ENCODE measurements around the gene VSTM2B. TPM values are rescaled to one million over a fixed set of nuclear protein-coding genes. Genes with fewer than 3 reads are reported as not detected.

The VSTM2B gene
- total RNA-seq, 3 donors from 2014 or later, result not detected

DNA sequence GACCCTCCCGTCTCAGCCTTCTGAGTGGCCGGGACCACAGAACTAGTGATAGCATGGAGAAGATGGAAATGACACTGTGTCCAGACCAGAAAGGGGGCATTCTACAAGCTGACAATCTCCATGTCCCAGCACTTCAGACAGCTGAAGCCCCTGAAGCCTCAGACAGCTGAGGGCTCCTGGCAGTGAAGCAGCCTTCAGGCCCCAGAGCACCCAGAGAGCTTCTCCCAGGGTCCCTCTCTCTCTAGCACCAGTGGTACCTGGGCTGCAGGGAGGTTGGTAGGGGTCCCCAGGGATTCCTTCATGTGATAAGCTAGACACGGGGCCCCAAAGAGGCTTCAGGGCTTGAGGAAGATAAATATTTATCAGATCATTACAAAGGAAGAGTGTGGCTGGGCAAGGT, 72.7 kb downstream of the VSTM2B start:
- Mint-ChIP-seq H3K36me3 (ENCODE audit: insufficient read depth) (no peaks in the 10 kb centered on the region), H3K4me3 (no peak overlapping the region), H3K27me3 (ENCODE audit: low read depth) (peaks cover 24% of the 10 kb centered on the region), H3K9me3 (no peaks in the 10 kb centered on the region), H3K4me1 (ENCODE audit: low read depth) (no peaks in the 10 kb centered on the region)
- ATAC-seq (no peak), DNase-seq (no peak)

DNA sequence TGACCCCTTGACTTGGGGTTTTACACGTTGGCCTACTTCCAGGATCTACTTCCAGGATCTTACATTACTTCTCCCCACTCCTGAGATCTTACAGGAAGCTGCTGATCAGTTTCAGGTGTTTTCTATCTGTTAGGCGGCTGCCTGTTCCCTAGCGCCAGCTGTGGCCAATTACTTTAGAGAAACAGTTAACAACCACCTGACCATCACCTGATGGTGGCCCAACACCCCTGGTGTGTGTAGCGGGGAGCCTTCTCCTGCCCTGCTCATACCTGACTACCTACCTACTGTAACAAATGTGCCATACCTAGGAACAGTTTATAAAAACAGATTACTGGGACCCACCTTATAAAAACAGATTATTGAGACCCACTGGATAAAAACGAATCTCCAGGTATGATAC, 77.5 kb downstream of the VSTM2B start:
- Mint-ChIP-seq H3K4me1 (ENCODE audit: low read depth) (peaks cover 16% of the 10 kb centered on the region), H3K27me3 (ENCODE audit: low read depth) (no peaks in the 10 kb centered on the region), H3K9me3 (no peaks in the 10 kb centered on the region), H3K36me3 (ENCODE audit: insufficient read depth) (no peaks in the 10 kb centered on the region), H3K4me3 (no peak overlapping the region)
- ATAC-seq, result no peak
- no peak for DNase-seq

DNA sequence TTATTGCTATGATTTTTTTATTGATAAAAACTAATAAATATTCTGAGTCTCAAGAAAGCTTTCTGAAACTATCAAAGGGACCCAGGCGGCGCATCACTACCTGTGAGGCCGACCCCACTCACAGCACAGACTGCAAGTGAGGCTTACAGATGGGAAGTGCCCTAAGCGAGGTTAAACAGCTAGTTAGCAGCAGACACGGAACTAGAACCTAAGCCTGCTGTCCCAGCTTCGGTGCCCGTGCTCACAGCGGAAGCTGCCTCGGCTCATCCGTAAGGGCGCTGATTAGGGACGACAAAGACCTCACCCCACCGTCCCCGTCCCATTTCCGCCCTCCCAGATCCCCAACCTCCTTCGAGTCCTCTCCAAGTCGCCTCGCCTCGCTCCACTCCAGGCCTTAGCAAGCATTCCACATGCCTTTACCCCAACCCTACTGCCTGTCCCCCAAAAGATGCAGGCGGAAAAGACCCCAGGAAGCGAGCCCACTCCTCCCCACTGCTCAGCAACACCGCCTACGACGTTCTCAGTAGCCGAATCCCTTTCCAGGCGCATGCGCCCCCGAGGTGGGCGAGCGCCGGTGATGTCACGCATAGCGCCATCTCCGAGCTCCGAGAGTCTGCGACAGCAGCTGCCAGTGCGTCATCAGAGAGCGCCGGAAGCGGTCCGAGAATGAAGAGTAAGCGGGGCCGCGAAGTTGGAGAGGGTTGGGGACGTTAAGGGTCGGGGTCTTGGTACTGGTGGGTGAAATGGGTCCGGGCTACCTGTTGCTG, 80.0 kb downstream of the VSTM2B start, which contains the start of gene POP4:
Gene POP4, plus strand, starts transcription at position 631 of the 767 bp plus-strand sequence. Its CDS starts 36 bp downstream, at position 667.
- DNase-seq, result peak; percentile 98
- H3K9me3 Mint-ChIP-seq, result no peaks in the 10 kb centered on the region
- H3K27me3 Mint-ChIP-seq (ENCODE audit: low read depth), result no peaks in the 10 kb centered on the region
- peak; percentile 84 to 86 for ATAC-seq
- H3K4me3 Mint-ChIP-seq, result peak within 1 kb of the TSS; percentile 99
- H3K36me3 Mint-ChIP-seq (ENCODE audit: insufficient read depth), result peaks cover 15% of the 10 kb centered on the region
- H3K4me1 Mint-ChIP-seq (ENCODE audit: low read depth), result peaks cover 23% of the 10 kb centered on the region

DNA sequence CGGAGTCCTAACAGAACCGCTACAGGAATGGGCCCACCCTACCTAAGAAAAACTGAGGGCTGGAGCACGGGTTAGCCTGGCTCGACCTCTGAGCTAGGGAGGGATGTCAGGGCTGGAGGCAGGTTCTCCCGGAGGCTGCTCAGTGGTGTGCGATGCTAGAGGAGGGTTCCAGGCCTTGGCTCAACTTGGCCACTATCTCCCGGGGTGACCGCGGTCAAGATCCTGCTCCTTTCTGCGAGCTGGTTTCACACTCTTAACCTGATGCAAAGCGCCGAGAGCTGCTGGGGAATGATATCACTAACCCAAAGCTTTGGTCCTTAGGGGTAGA, 80.6 kb downstream of the VSTM2B start:
- no peak for DNase-seq
- Mint-ChIP-seq H3K4me3 (peak overlapping the region; percentile 99), H3K36me3 (ENCODE audit: insufficient read depth) (peaks cover 16% of the 10 kb centered on the region), H3K9me3 (no peaks in the 10 kb centered on the region), H3K4me1 (ENCODE audit: low read depth) (peaks cover 27% of the 10 kb centered on the region), H3K27me3 (ENCODE audit: low read depth) (no peaks in the 10 kb centered on the region)
- ATAC-seq, result peak; percentile 27 to 46

DNA sequence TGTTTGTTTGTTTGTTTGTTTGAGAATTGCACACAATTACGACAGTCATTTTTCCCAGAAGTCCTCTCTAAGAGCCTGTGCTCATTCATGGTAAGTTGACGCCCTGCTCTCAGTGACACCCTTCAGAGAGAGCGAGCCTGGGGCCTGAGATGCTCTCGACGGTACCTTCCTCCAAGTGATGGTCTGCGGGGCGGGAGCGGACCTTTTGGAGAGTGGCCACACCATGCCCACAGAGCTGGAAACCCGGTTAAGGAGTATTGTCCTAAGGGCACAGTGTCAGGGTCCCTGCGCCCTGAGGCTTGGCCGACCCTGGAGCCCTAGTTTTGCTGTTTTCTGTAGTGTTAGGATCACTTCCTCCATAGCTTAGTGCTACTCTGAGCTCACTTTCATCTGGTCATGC, 83.8 kb downstream of the VSTM2B start:
- DNase-seq (no peak), ATAC-seq (no peak)
- Mint-ChIP-seq H3K36me3 (ENCODE audit: insufficient read depth) (peaks cover 31% of the 10 kb centered on the region), H3K9me3 (no peaks in the 10 kb centered on the region), H3K4me1 (ENCODE audit: low read depth) (peaks cover 31% of the 10 kb centered on the region), H3K27me3 (ENCODE audit: low read depth) (no peaks in the 10 kb centered on the region), H3K4me3 (no peak overlapping the region)

DNA sequence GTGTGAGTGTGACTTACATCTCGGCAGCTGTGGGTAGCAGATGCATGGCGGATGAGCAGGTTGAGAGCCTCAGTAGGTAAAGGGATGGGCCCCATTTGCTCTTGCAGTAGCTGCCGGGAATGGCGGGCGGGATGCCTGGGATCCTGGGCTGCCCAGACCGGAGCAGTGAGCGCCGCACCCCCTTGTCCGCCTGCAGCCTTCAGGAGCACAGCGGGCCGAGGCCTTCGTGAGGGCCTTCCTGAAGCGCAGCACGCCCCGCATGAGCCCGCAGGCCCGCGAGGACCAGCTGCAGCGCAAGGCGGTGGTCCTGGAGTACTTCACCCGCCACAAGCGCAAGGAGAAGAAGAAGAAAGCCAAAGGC, 84.4 kb downstream of the VSTM2B start:
- H3K36me3 Mint-ChIP-seq (ENCODE audit: insufficient read depth), result peaks cover 33% of the 10 kb centered on the region
- ATAC-seq, result no peak
- H3K9me3 Mint-ChIP-seq, result no peaks in the 10 kb centered on the region
- DNase-seq, result no peak
- H3K4me1 Mint-ChIP-seq (ENCODE audit: low read depth), result peaks cover 28% of the 10 kb centered on the region
- H3K27me3 Mint-ChIP-seq (ENCODE audit: low read depth), result no peaks in the 10 kb centered on the region
- H3K4me3 Mint-ChIP-seq, result no peak overlapping the region

DNA sequence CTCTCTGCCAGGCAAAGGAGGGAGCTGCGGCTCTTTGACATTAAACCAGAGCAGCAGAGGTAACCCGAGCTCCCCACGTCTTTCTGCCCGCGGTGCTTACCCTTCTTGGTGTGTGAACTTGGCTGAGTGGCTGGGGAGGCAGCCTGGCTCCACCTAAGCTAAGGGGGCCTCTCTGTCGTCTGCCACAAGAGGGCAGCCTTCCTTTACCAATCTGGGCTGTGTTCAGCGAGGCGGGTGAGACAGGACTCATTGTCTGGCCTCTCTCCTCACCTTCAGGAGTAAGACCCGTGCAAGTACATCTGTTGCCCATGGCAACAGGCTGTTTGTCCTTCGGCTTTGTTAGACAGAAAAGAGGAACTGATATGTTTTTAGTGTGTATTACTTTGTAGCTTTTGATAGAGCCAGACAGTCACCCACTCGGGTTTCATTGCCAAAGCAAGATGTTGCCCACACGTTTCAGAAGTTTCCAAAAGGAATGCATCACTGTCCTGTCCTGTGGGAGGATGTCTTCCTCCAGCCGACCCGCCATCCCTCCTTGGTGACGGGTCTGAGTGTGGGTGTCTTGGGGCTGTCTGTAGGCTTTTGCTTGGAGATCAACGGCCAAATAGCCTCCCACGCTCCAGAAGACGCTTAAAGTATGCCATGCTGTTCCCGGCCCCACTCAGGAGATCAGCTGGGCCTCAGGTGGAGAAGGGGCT, 84.9 kb downstream of the VSTM2B start:
- peaks cover 28% of the 10 kb centered on the region for H3K4me1 Mint-ChIP-seq (ENCODE audit: low read depth)
- no peak overlapping the region for H3K4me3 Mint-ChIP-seq
- peaks cover 38% of the 10 kb centered on the region for H3K36me3 Mint-ChIP-seq (ENCODE audit: insufficient read depth)
- peak; percentile 83 for DNase-seq
- H3K9me3 Mint-ChIP-seq, result no peaks in the 10 kb centered on the region
- peak; percentile 68 to 77 for ATAC-seq
- H3K27me3 Mint-ChIP-seq (ENCODE audit: low read depth), result no peaks in the 10 kb centered on the region

DNA sequence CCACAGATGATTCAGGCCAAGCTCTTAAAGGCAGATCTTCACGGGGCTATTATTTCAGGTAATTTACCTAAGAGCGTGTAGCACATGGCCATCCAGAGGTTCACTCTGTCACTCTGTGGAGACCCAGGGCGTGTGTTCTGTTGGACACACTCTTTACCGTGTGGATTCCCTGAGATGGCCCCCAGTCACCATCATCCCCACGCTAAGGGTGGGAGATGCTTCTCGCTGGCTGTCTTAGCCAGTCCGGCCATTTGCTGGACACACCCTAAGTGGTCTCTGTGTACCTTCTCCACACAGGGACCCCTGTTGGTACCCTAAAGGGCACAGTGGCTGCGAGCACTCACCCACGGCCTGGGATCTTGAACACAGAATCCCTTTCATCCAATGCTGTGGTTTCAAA, 86.3 kb downstream of the VSTM2B start:
- DNase-seq (no peak), ATAC-seq (no peak)
- H3K27me3 Mint-ChIP-seq (ENCODE audit: low read depth), result no peaks in the 10 kb centered on the region
- H3K4me3 Mint-ChIP-seq, result no peak overlapping the region
- peaks cover 15% of the 10 kb centered on the region for H3K4me1 Mint-ChIP-seq (ENCODE audit: low read depth)
- H3K9me3 Mint-ChIP-seq, result no peaks in the 10 kb centered on the region
- peaks cover 38% of the 10 kb centered on the region for H3K36me3 Mint-ChIP-seq (ENCODE audit: insufficient read depth)

DNA sequence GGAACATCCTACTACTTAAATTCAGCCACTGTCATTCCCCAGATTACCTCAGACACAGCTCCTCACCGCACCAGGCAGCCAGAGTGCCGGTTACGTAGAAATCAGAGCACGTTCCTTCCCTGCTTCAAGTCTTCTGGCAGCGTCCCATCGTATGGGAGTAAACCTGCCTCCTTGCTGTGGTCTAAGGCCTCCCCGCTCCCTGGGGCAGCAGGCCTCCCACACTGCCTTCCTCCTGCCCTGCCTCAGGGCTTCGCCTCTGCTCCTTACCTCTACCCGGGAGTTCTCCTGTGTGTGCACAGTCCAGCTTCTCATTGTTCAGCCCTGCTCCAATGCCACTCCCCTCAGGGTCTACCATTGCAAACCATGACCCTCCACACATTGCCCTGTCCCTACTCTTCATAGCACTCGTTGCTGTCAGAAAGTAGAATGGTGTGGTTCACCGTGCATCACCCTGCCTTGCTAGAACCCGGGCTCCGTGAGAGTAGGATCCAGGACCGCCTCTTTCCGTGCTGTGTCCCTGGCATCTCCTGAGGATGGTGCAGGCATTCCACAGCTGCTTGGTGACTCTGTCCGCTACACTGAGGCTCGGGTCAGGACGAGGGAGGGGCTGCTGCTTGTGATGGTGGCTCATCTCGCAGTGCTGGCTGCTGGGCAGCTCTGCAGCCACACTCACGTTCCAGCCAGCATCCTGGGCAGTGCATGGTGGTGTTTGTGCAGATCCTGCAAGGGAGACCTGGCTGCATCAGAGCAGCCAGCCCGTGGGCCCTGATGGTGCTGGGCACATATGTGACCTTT, 87.2 kb downstream of the VSTM2B start:
- peaks cover 15% of the 10 kb centered on the region for H3K4me1 Mint-ChIP-seq (ENCODE audit: low read depth)
- DNase-seq (no peak), ATAC-seq (no peak)
- peaks cover 38% of the 10 kb centered on the region for H3K36me3 Mint-ChIP-seq (ENCODE audit: insufficient read depth)
- H3K27me3 Mint-ChIP-seq (ENCODE audit: low read depth), result no peaks in the 10 kb centered on the region
- no peak overlapping the region for H3K4me3 Mint-ChIP-seq
- no peaks in the 10 kb centered on the region for H3K9me3 Mint-ChIP-seq

DNA sequence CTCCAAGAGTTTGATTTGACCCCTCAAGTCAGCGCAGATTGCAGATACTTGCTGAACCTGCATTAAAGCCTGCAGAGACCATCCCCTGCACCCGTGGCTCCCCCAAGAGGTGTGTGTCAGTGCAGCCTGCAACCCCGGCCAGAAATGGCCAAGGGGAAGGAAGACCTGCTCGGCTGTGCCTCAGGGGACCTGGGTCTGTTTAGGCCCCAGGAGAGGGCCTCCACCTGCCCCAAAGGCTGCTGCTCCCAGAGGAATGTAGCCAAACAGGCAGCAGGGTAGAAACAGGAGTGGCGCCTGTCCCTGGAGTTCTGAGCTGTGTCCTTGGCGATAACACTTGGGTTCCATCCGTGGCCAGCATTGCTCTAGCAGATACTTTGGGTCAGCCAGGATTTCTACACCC, 88.3 kb downstream of the VSTM2B start:
- Mint-ChIP-seq H3K27me3 (ENCODE audit: low read depth) (no peaks in the 10 kb centered on the region), H3K36me3 (ENCODE audit: insufficient read depth) (peaks cover 32% of the 10 kb centered on the region), H3K4me3 (no peak overlapping the region), H3K9me3 (no peaks in the 10 kb centered on the region), H3K4me1 (ENCODE audit: low read depth) (peaks cover 15% of the 10 kb centered on the region)
- DNase-seq (no peak), ATAC-seq (no peak)

Other genes with a start within 250 kb of the VSTM2B start
- gene POP4, start 80.3 kb downstream of the VSTM2B start, total RNA-seq, result 100 to 1,000 TPM; 160 to 173 (median 168) TPM
- 10 to 100 TPM; 16.2 to 20.1 (median 18.4) TPM for gene PLEKHF1, start 139.5 kb downstream of the VSTM2B start, total RNA-seq
- gene C19orf12, start 189.3 kb downstream of the VSTM2B start, total RNA-seq, result 10 to 100 TPM; 39.3 to 45.7 (median 41.0) TPM